Esophagus muscularis mucosa (tissue), 4 donors: Measurements from ENCODE around the gene LPO.

ENCODE experiments used
- CTCF ChIP-seq, 3 experiments: fragments of 200-600 bp in 2 of 3; fragments of 450-650 bp in 1 of 3; sonication (generic) in 2 of 3; IDR thresholded peaks; one replicate each; pipeline ENCODE4 v1.5.1; 2017 to 2019; ENCODE audit warnings: antibody characterized with exemption in 3 of 3, mild to moderate bottlenecking in 2 of 3, moderate library complexity in 1 of 3
- EP300 ChIP-seq: sonication (generic); formaldehyde crosslinking; IDR thresholded peaks from one replicate; pipeline ENCODE4 v1.6.1; 2017; ENCODE audit warnings: antibody characterized with exemption
- POLR2A ChIP-seq: fragments of 450-650 bp; IDR thresholded peaks from one replicate; pipeline ENCODE4 v1.6.1; 2017; ENCODE audit warnings: antibody characterized with exemption, moderate library complexity, mild to moderate bottlenecking, low read depth
- POLR2AphosphoS5 ChIP-seq, 2 donors: sonication (generic); formaldehyde crosslinking; IDR thresholded peaks; one replicate each; pipeline ENCODE4 v1.6.1; 2017; ENCODE audit warnings: antibody characterized with exemption in 2 of 2

GRCh38 chr17:58280480-58281217 lies 42.3 kb downstream of the LPO start, which contains the start of gene MPO:
- TF ChIP-seq CTCF (IDR thresholded peaks at IDR 0.05) (no peak), POLR2AphosphoS5 (IDR thresholded peaks at IDR 0.05) (no peak), POLR2A (no peak), EP300 (no peak)
